Ectodermal cell (in vitro differentiated cells): ENCODE measurements around the gene ADAT1.
A peak's percentile ranks its signal among the peaks of the same experiment; 100 is the strongest.

Experiments
- H3K27ac ChIP-seq: 2 replicates; pipeline ENCODE4 v1.7.0; 2013; ENCODE audit warnings: mild to moderate bottlenecking, low read depth, low read length; ENCODE audit not compliant: insufficient read depth, poor library complexity, severe bottlenecking
- H3K27me3 ChIP-seq: 2 replicates; pipeline ENCODE4 v1.7.0; 2013; ENCODE audit warnings: mild to moderate bottlenecking, low read length; ENCODE audit not compliant: insufficient read depth, control insufficient read depth, poor library complexity, severe bottlenecking
- H3K36me3 ChIP-seq: one replicate; pipeline ENCODE4 v1.7.0; 2013; ENCODE audit warnings: low read length; ENCODE audit not compliant: control insufficient read depth, insufficient read depth
- H3K4me1 ChIP-seq: one replicate; pipeline ENCODE4 v1.7.0; 2013; ENCODE audit warnings: low read length; ENCODE audit not compliant: control insufficient read depth, insufficient read depth
- H3K4me3 ChIP-seq: 2 replicates; pipeline ENCODE4 v1.7.0; 2013; ENCODE audit warnings: low read depth, low read length, control low read depth; ENCODE audit not compliant: insufficient read depth
- H3K9me3 ChIP-seq: 2 replicates; pipeline ENCODE4 v1.7.0; 2013; ENCODE audit warnings: mild to moderate bottlenecking, low read length, moderate library complexity; ENCODE audit not compliant: control insufficient read depth
- WGBS, 2 experiments: methylation state at CpG; one replicate each; pipeline ENCODE4 v1.1.7; 2013; ENCODE audit warnings: missing lambda C conversion rate in 2 of 2; 5-methylcytosine and 5-hydroxymethylcytosine counted together

ADAT1 gene

DNA sequence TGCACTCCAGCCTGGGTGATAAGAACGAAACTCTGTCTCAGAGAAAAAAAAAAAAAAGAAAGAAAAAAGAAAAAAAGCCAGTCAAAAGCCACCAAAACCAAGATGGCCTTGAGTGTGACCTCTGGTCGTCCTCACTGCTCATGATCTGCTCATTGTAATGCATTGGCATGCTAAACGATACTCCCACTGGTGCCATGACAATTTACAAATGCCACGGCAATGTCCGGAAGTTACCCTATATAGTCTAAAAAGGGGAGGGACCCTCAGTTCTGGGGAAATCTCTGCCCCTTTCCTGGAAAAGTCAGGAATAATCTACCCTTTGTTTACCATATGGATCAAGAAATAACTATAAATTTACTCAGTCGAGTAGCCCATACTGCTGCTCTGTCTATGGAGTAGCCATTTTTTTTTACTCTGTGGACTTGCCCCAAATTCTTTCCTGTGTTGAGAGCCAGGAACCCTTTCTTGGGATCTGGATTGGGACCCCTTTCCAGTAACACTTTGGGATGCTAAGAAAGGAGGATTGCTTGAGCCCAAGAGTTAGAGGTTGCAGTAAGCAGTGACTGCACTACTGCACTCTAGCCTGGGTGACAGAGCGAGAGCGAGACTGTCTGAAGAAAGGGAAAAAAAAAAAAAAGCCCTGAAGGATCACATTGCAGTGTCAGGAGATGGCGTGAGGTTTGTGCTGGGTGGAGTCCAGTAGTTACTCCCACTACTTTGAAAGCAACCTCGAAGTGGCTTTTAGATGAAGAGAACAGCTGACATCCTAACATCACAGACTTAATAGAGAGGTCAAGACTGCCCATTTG, 63.3 kb downstream of the ADAT1 start:
- peaks cover 12% of the 10 kb centered on the region for H3K4me1 ChIP-seq
- no peak overlapping the region for H3K4me3 ChIP-seq
- 62 to 67% methylated on average over 10 of the region's 10 CpGs for WGBS, 2 experiments
- no peaks in the 10 kb centered on the region for H3K36me3 ChIP-seq
- no peaks in the 10 kb centered on the region for H3K9me3 ChIP-seq
- H3K27me3 ChIP-seq, result no peaks in the 10 kb centered on the region
- no peak overlapping the region for H3K27ac ChIP-seq

DNA sequence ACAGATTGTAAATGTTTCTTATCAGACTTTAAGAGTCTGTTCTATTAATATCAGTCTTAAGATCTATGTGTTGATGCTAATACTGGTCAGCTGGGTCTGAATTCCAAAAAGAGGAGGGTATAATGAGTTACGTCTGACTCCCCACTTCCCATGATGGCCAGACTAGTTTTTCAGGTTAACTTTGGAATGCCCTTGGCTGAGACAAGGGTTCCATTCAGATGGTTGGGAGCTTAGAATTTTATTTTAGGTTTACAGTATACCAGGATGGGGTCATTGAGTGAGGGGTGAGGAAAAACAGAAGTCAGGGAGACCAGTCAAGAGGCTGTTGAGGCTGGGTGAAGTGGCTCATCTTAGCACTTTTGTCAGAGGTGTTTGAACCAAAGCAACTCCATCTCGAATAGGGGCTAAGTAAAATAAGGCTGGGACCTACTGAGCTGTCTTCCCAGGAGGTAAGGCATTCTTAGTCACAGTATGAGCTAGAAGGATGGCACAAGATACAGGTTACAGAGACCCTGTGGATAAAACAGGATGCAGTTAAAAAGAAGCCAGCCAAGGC, 64.2 kb downstream of the ADAT1 start:
- Histone ChIP-seq H3K27ac (no peak overlapping the region), H3K36me3 (no peaks in the 10 kb centered on the region), H3K4me1 (peaks cover 12% of the 10 kb centered on the region), H3K27me3 (no peaks in the 10 kb centered on the region), H3K4me3 (no peak overlapping the region), H3K9me3 (no peaks in the 10 kb centered on the region)
- WGBS, 2 experiments, result 77 to 81% methylated on average over 2 of the region's 2 CpGs

DNA sequence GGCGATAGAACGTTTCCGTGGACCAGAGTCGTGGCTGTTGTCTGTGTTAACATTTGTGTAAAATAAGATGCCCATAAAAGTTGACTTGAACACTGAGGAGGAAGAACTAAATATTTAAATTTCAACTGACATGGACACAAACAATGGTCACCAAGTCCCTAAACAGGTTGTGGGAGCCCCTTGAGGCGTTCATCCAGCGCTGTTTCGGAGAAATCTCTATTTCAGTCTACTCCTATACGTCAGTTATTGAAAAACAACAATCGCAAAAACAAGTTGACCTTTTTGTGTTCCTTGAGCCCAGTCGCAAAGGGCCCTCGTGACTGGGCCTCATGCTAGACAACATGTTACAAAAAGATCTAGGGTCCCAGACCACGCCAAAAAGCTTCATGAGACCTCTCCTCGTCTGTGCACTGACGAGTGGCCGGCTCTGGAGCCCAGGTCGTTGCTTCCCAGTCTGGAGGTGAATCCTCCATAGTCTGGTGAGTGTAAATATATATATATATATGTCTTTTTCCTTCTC, 66.6 kb downstream of the ADAT1 start:
- WGBS, 2 experiments, result 42 to 53% methylated on average over 14 to 15 of the region's 16 CpGs
- H3K27ac ChIP-seq, result no peak overlapping the region

DNA sequence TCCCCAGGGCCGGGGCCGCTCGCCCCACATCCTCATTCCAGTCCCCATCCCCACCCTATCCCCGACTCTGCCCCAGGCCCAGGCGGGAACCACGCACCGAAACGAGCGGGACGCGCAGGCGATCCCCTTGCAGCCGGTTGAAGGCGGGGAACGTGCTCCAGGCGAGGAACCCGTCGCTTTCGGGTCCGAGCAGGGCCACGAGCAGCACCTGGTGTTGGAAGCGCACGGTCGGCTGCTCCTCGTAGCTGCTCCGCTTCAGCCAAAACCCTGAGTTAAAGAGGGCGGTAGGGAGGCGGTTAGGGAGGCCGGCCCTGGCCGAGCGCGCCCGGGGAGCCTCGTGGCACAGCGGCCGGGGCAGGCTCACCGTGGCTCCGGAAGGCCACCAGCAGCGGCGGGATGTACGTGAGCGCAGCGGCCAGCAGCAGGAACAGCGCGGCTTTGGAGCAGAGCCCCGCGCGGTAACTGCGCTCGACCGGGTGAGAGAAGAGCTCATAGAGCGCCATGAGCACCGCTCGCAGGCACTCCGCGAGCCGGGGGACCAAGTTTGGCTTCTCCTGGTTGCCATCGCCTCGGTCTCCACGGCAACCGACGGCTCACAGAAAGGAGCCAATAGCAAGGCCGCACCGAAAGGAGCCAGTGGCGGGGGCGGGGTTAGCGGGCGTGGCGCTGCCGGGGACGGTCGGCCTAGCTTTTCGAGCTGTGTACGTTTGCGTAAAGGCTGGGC, 67.2 kb downstream of the ADAT1 start, which contains the start of gene TMEM231:
TSS of gene TMEM231 (minus strand) at position 546 of the 724 bp plus-strand sequence. CDS start at position 503, 43 bp downstream.
- 0 to 1% methylated on average over 75 of the region's 75 CpGs for WGBS, 2 experiments
- Histone ChIP-seq H3K36me3 (no peaks in the 10 kb centered on the region), H3K27ac (peak within 1 kb of the TSS; percentile 76), H3K9me3 (no peaks in the 10 kb centered on the region), H3K4me3 (peak within 1 kb of the TSS; percentile 73), H3K4me1 (peaks cover 12% of the 10 kb centered on the region), H3K27me3 (no peaks in the 10 kb centered on the region)

More for the DNA sequence above, 66.6 kb downstream of the ADAT1 start:
- H3K4me1 ChIP-seq, result peaks cover 12% of the 10 kb centered on the region
- no peaks in the 10 kb centered on the region for H3K36me3 ChIP-seq
- peak overlapping the region; percentile 73 for H3K4me3 ChIP-seq
- no peaks in the 10 kb centered on the region for H3K27me3 ChIP-seq
- no peaks in the 10 kb centered on the region for H3K9me3 ChIP-seq

DNA sequence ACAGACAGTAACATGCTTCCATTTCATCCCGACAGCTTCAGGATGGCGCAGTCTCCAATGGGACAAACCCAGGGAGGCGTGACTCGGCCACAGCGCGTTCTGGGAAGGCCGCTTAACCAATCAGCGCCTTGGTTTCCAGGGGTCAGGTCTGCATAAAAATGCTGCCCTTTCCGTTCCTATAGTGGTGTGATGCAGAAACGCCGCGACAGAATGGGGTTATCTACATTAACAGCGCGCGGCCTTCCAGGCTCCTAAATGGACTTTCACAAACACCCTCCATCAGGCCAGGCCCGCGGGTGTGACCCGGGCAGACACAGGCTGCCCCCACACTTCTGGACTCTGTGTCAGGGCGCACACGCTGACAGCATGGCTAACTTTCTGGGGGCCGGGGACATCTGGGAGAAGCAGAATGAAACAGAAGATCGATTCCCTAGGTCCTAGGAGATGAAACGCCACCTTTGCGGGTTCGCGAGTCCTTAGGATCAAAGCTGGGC, 67.8 kb downstream of the ADAT1 start:
- no peaks in the 10 kb centered on the region for H3K36me3 ChIP-seq
- 1% methylated on average over 26 of the region's 26 CpGs for WGBS, 2 experiments
- no peaks in the 10 kb centered on the region for H3K9me3 ChIP-seq
- peak overlapping the region; percentile 76 for H3K27ac ChIP-seq
- H3K4me3 ChIP-seq, result peak overlapping the region; percentile 73
- H3K27me3 ChIP-seq, result no peaks in the 10 kb centered on the region
- H3K4me1 ChIP-seq, result peaks cover 12% of the 10 kb centered on the region

DNA sequence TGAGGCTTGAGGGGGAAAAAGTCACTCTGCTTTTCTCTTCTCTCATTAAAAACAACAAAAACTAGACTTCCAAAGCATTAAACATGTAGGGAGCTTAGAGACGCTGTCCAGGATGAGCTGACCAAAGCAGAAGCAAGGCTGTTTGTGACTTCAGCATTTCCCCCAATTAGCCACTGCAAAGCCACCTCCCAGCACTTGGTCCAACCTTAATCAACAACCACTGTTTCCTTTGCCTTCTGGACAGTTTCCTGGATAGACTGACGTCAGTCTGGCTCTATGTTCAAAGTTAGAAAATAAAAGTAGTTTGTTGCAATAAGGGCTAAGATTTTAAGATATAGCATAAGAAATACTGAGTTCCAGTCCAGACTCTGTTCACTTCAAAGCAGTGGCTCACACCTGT, 70.1 kb downstream of the ADAT1 start:
- no peaks in the 10 kb centered on the region for H3K36me3 ChIP-seq
- no peak overlapping the region for H3K4me3 ChIP-seq
- no peak overlapping the region for H3K27ac ChIP-seq
- H3K4me1 ChIP-seq, result peaks cover 5% of the 10 kb centered on the region
- H3K27me3 ChIP-seq, result no peaks in the 10 kb centered on the region
- H3K9me3 ChIP-seq, result no peaks in the 10 kb centered on the region
- WGBS, 2 experiments, result 91 to 96% methylated on average over 2 of the region's 2 CpGs

DNA sequence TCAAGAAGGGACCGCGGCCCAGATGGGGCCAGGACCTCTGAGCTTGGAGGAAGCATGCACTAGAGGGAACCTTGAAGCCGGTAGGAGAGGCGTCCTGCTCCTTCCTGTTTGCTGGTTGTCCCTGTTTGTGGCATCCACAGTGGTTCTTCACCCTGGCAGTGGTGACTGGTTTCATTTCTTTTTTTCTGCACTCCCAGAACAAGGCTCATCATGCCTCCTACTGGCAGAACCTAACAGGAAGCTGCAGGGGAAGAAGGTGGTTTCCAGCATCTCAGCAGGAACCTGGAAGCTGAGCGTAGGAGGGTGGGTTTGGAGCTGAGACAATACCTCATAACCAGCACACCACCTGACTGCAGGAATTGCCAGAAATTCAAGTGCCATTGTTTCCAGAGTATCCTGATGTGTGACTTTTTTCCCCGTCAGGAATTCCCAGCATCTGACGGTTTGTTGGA, 72.8 kb downstream of the ADAT1 start:
- 69% methylated on average over 6 to 7 of the region's 7 CpGs for WGBS, 2 experiments
- Histone ChIP-seq H3K9me3 (no peaks in the 10 kb centered on the region), H3K27ac (no peak overlapping the region), H3K4me1 (no peaks in the 10 kb centered on the region), H3K4me3 (no peak overlapping the region), H3K27me3 (no peaks in the 10 kb centered on the region), H3K36me3 (no peaks in the 10 kb centered on the region)
